ENCODE data around the gene SMIM28.
A peak's percentile ranks its signal among the peaks of the same experiment; 100 is the strongest.

The SMIM28 gene

DNA sequence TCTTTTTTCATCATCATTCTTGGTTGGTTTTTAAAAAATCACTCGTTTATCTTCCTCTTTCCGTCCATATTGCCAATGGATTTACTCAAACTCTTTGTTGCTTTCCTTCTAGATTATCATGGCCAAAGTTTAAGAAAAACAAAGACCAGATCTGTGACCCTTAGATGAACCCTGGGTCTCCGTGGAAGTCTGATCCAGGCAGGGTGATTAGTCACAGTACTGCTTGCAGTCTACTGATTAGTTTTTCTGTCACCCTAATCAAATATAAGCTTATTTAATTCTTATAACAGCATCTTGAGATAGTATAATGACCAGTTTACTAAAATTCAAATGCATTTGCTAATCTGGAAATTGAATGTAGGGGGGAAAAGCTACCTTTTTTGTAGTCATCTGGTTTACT, 6.0 kb upstream of the SMIM28 start:
- H3K4me3 ChIP-seq (ENCODE audit: low read depth, low read length): no peak overlapping the region
- TF ChIP-seq, protein P1, sequence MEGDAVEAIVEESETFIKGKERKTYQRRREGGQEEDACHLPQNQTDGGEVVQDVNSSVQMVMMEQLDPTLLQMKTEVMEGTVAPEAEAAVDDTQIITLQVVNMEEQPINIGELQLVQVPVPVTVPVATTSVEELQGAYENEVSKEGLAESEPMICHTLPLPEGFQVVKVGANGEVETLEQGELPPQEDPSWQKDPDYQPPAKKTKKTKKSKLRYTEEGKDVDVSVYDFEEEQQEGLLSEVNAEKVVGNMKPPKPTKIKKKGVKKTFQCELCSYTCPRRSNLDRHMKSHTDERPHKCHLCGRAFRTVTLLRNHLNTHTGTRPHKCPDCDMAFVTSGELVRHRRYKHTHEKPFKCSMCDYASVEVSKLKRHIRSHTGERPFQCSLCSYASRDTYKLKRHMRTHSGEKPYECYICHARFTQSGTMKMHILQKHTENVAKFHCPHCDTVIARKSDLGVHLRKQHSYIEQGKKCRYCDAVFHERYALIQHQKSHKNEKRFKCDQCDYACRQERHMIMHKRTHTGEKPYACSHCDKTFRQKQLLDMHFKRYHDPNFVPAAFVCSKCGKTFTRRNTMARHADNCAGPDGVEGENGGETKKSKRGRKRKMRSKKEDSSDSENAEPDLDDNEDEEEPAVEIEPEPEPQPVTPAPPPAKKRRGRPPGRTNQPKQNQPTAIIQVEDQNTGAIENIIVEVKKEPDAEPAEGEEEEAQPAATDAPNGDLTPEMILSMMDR (conservative IDR thresholded peaks at IDR 0.05; ENCODE audit: low read depth, low read length): no peak
- peak; percentile 42 for DNase-seq (ENCODE audit: low read depth)

DNA sequence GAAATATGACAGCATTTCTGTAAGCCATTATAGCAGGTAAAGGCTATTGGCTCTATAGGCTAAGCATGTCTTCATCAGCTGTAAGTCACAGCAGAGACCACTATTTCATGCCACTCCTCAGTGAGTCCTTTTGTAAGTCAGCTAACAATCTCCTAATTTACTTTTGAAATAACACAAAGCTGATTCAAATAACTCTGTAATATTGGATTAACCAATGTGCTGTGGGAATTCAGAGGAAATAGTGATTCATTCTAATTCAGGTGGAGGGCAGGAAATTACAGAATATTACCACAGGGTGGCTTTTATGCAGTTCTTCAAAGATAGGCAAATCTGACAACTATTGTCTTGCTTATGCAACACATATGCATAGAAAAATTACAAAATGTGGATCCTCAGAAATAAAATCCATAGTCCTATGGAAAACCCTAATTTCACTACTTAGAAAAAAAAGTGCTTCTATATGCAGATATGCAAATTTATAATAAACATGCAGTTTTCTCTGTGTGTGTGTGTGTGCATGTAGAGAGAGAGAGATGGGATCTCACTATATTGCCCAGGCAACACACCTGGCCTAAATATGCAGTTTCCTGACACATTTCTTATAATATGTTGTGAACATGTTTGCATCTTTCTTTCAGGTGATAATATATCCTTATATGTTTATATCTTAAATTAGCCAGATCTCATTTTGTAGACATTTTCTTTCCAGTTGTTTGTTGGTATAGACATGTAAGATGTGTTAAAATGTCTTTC, 4.8 kb upstream of the SMIM28 start:
- H3K4me3 ChIP-seq (ENCODE audit: low read depth, low read length): no peak overlapping the region
- DNase-seq (ENCODE audit: low read depth): peak; percentile 45
- TF ChIP-seq, protein P1 (conservative IDR thresholded peaks at IDR 0.05; ENCODE audit: low read depth, low read length): no peak

DNA sequence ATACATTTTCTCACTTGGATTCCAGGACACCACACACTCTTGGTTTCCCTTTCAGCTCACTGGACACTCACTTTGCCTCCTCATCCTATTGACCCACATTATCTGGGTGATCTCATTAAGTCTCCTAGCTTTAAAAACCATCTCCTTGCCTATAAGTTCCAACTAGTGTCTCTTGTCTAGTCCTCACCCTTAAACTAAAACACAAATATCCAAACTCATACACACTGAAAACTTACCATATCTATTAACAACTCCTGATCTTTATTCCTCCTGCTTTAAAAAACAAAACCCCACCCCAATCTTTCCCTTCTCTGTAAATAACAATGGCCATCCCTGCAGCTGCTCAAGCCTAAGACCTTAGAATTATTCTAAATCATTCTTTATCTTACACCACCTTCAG, 3.5 kb upstream of the SMIM28 start:
- TF ChIP-seq, protein P1 (conservative IDR thresholded peaks at IDR 0.05; ENCODE audit: low read depth, low read length): no peak
- H3K4me3 ChIP-seq (ENCODE audit: low read depth, low read length): no peak overlapping the region
- DNase-seq (ENCODE audit: low read depth): no peak

DNA sequence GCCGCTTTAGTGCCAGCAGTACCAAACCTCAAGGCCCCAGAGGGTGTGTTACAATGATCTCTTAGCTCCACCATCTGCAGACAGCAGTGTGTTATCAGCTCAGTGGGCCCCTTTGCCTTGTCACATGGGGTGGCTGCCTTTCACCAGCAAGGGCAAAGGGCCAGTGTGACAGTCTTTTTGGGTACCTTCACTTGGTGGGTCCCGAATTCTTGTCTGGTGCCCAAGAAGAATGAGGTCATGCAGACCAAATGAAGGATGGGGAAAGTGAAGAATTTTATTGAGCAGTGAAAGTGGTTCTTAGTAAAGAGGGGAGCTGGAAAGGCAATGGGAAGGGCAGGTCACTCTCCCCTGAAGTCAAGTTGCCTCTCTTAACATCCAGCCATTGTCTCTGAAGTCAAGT, 2.9 kb upstream of the SMIM28 start:
- TF ChIP-seq, protein P1 (conservative IDR thresholded peaks at IDR 0.05; ENCODE audit: low read depth, low read length): no peak
- no peak overlapping the region for H3K4me3 ChIP-seq (ENCODE audit: low read depth, low read length)
- no peak for DNase-seq (ENCODE audit: low read depth)

DNA sequence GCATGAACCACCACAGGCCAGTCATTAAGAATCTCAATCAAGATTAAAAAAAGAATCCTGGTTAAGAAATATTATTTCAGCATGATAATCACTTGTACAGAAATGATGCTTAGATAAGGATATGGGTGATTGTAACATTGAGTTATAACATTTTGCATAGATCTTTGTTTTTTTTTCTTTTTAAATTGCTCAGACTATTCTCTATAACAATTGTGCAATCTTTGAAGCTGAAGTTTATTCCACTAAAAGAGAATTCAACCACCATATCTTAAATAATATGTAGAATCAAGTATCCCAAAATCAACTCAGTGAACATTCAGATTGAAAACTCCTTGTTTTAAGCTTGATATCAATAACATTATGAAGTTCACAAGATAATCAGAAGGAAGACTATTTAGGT, 663 bp upstream of the SMIM28 start:
- TF ChIP-seq, protein P1 (conservative IDR thresholded peaks at IDR 0.05; ENCODE audit: low read depth, low read length): no peak
- H3K4me3 ChIP-seq (ENCODE audit: low read depth, low read length): no peak overlapping the region
- no peak for DNase-seq (ENCODE audit: low read depth)

DNA sequence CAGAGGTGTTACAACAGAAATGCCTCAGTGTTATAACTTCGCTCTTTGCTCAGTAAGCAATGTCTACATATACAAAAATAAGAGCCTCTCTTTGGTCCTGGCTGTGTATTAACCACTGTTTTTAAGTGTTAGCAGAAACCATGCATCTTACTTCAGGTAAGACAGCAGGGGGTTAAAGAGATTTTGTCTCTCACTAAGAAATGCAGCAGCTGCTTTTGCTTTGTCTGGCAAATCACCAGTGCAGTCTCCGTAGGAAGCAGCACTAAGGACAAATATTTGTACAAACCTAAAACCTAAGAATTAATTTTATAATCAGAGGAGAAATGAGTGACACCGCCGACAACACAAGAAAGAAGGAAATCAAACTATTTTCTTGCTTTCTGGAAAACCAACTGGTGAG, 758 bp downstream of the SMIM28 start:
- H3K4me3 ChIP-seq (ENCODE audit: low read depth, low read length): no peak overlapping the region
- no peak for DNase-seq (ENCODE audit: low read depth)
- TF ChIP-seq, protein P1 (conservative IDR thresholded peaks at IDR 0.05; ENCODE audit: low read depth, low read length): no peak
